Measurements from ENCODE around the gene ZDHHC4. TPM values are rescaled to one million over a fixed set of nuclear protein-coding genes. Genes with fewer than 3 reads are reported as not detected.

The ZDHHC4 gene
- total and polyA plus RNA-seq, 2 of the 13 experiments (the other 11 are each of a cell fraction or from before 2014, with no cell fraction given), result 83.2 to 188 TPM

DNA sequence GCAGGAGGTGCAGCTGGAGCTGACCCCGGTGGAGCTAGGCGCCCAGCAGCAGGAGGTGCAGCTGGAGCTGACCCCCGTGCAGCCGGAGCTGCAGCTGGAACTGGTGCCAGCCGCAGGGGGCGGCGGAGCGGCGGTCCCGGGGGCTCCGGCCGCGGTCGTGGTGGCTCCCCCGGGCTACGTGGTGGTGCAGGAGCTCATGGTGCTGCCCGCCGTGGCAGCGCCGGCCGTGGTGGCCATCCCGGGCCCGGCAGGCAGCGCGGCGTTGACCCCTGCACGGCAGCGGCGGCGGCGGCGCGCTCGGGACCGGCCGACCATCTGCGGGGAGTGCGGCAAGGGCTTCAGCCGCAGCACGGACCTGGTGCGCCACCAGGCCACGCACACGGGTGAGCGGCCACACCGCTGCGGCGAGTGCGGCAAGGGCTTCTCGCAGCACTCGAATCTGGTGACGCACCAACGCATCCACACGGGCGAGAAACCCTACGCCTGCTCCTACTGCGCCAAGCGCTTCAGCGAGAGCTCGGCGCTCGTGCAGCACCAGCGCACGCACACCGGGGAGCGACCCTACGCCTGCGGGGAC lies 45.0 kb downstream of the ZDHHC4 start:
- WGBS (ENCODE audit: low lambda C conversion rate), result 100% methylated on average over 1 of the region's 67 CpGs
- Histone ChIP-seq H3K9me3 (ENCODE audit: low read length) (no peaks in the 10 kb centered on the region), H3K4me3 (replicated peaks in 1 of 3; ENCODE audit: insufficient read depth in 1 of 3, low read depth in 2 of 3, low read length in 3 of 3) (no peak overlapping the region), H3K27ac (ENCODE audit: extremely low read length, insufficient read depth, low read length) (no peak overlapping the region), H3K9ac (ENCODE audit: insufficient read depth, low read depth, low read length) (no peak overlapping the region), H3K79me2 (ENCODE audit: insufficient read depth, low read length) (no peaks in the 10 kb centered on the region), H3K27me3 (ENCODE audit: control insufficient read depth in 1 of 2, insufficient read depth in 2 of 2, low read length in 2 of 2) (no peaks in the 10 kb centered on the region), H2AFZ (ENCODE audit: low read length) (no peak overlapping the region), H3K4me2 (ENCODE audit: low read depth, low read length) (no peak overlapping the region), H3K36me3 (replicated peaks in 1 of 2; ENCODE audit: control insufficient read depth in 1 of 2, insufficient read depth in 2 of 2, low read length in 2 of 2) (peaks cover 3 to 8% of the 10 kb centered on the region in 2 experiments; a peak in 4 of 5 replicates), H3K4me1 (ENCODE audit: insufficient read depth, low read length) (no peaks in the 10 kb centered on the region), H4K20me1 (ENCODE audit: insufficient read depth, low read length) (no peaks in the 10 kb centered on the region)
- no TSS peak for BruUV-seq (replicated peaks)
- in situ Hi-C loops (cut with HindIII; ENCODE audit: extremely low pct_ligation_motif_present, low pct_unique_long_range_greater_than_20kb), result no loop called here
- intact Hi-C loops (cut with micrococcal nuclease; ENCODE audit: unreplicated experiment), result no loop called here
- FAIRE-seq (no peak), ATAC-seq (no peak), DNase-seq (ENCODE audit: low spot score) (no peak)
- TF ChIP-seq KLF6 (CRISPR knock-in tag; IDR thresholded peaks at IDR 0.05), result no peak
- no peak for TF ChIP-seq ZNF567 (CRISPR knock-in tag; IDR thresholded peaks at IDR 0.05; ENCODE audit: borderline replicate concordance)
- TF ChIP-seq SNRNP70 (IDR thresholded peaks at IDR 0.05; ENCODE audit: low read depth, low read length), result no peak
- TF ChIP-seq PHF5A (CRISPR knock-in tag; IDR thresholded peaks at IDR 0.05; ENCODE audit: low read depth, unreplicated experiment), result no peak
- no peak for TF ChIP-seq MXD1 (CRISPR knock-in tag; IDR thresholded peaks at IDR 0.05)
- TF ChIP-seq, protein P1, sequence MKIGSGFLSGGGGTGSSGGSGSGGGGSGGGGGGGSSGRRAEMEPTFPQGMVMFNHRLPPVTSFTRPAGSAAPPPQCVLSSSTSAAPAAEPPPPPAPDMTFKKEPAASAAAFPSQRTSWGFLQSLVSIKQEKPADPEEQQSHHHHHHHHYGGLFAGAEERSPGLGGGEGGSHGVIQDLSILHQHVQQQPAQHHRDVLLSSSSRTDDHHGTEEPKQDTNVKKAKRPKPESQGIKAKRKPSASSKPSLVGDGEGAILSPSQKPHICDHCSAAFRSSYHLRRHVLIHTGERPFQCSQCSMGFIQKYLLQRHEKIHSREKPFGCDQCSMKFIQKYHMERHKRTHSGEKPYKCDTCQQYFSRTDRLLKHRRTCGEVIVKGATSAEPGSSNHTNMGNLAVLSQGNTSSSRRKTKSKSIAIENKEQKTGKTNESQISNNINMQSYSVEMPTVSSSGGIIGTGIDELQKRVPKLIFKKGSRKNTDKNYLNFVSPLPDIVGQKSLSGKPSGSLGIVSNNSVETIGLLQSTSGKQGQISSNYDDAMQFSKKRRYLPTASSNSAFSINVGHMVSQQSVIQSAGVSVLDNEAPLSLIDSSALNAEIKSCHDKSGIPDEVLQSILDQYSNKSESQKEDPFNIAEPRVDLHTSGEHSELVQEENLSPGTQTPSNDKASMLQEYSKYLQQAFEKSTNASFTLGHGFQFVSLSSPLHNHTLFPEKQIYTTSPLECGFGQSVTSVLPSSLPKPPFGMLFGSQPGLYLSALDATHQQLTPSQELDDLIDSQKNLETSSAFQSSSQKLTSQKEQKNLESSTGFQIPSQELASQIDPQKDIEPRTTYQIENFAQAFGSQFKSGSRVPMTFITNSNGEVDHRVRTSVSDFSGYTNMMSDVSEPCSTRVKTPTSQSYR (CRISPR knock-in tag; IDR thresholded peaks at IDR 0.05; ENCODE audit: borderline replicate concordance), result no peak
- no peak for TF ChIP-seq ZNF30 (CRISPR knock-in tag; IDR thresholded peaks at IDR 0.05)
- TF ChIP-seq, protein P2, sequence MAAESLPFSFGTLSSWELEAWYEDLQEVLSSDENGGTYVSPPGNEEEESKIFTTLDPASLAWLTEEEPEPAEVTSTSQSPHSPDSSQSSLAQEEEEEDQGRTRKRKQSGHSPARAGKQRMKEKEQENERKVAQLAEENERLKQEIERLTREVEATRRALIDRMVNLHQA (CRISPR knock-in tag; IDR thresholded peaks at IDR 0.05), result no peak
- no peak for TF ChIP-seq MEF2D (CRISPR knock-in tag; IDR thresholded peaks at IDR 0.05)
- TF ChIP-seq RFX5 (IDR thresholded peaks at IDR 0.05; ENCODE audit: low read depth, low read length), result no peak
- no peak for TF ChIP-seq NCOA5 (CRISPR knock-in tag; IDR thresholded peaks at IDR 0.05)
- TF ChIP-seq TEAD2 (CRISPR knock-in tag; IDR thresholded peaks at IDR 0.05), result no peak
- no peak for TF ChIP-seq SMAD9 (CRISPR knock-in tag; IDR thresholded peaks at IDR 0.05)
- no peak for TF ChIP-seq ATF2 (CRISPR knock-in tag; IDR thresholded peaks at IDR 0.05)
- TF ChIP-seq GLMP (CRISPR knock-in tag; IDR thresholded peaks at IDR 0.05; ENCODE audit: borderline replicate concordance), result no peak
- TF ChIP-seq, protein P3, sequence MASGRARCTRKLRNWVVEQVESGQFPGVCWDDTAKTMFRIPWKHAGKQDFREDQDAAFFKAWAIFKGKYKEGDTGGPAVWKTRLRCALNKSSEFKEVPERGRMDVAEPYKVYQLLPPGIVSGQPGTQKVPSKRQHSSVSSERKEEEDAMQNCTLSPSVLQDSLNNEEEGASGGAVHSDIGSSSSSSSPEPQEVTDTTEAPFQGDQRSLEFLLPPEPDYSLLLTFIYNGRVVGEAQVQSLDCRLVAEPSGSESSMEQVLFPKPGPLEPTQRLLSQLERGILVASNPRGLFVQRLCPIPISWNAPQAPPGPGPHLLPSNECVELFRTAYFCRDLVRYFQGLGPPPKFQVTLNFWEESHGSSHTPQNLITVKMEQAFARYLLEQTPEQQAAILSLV (CRISPR knock-in tag; IDR thresholded peaks at IDR 0.05; ENCODE audit: borderline replicate concordance), result no peak
- ChIA-PET POLR2A (no interaction called here), CTCF (ENCODE audit: low intra/inter-chr PET ratio, low total read pairs) (no interaction called here)
